Measurements from ENCODE around the gene SYT6. TPM values are rescaled to one million over a fixed set of nuclear protein-coding genes. Genes with fewer than 3 reads are reported as not detected.

Gene SYT6
- polyA plus RNA-seq, 1 donor, result 2.3 TPM

- DNase-seq, result no peak
Observed at GRCh38 chr1:114093624-114094362, 59.9 kb downstream of the SYT6 start.

DNA sequence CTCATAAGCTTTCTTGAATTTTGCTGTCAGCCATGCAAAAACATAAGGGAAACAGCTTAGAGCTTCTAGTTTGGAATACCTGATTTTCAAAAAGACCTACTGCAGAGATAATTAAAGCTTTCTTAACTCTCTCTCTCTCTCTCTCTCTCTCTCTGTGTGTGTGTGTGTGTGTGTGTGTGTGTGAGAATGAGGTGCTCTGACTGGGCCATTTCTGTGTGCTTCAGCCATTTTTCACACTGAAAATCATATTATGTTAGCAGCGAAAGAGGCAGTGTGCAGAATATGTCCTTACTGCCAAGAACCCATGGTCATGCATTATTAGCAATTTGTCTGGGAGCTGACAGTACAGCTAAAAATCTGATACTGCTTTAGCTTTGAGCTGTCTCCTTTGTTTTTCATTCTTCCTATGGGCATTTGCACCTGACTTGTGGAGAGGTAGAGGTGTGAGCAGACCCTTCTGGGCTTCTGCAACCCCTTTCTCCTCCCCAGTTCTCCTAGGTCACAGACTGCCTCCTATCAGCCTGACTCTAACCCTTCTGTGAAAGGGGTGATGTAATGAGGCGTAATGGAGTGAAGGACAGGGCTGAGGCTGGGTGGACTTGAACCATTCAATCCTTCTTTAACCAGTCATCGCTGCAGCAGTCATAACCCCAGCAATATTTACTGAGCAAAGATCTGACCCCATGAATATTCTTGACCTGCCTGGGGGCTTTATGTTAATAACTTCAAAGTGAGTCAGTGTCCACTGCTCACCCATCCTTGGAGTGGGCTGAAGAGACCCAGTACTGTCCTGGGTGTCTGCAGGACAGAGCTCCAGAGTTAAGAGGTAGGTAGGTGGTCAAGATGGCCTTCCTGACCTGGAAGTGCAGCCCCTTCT is 61.2 kb downstream of the SYT6 start:
- no peak for DNase-seq

GRCh38 chr1:114091711-114092110 is 62.0 kb downstream of the SYT6 start:
- DNase-seq, result no peak

- DNase-seq, result no peak
Observed at GRCh38 chr1:114090738-114091505, 62.7 kb downstream of the SYT6 start.

DNA sequence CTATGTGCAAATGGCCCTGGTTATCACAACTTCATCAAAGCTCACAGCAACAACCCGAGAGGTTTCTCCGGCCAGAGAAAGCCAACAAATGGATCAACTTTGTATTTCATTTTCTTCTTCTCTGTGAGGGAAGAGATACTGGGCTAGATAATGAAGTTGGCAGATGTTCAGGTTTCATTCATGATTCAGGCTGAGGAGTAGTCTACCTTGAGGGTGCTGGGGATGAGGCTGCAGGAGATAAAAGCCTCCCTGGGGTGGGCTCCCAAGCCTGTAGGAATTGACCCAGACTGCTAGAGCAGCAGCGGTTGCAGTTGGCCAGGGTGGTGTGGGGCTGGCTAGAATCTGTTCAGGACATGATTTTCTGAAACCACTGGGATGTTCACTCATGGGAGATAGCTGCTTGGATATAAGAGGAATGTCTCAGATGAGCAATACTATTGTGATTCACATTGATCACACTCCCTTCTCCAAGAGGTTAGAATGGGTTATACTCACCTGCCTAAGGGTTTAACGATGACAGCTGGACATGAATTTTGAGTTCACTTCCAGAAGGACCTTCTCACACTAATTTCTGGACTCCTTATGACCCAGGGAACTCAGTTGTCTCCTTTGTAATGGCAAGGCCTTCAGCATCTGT is 64.0 kb downstream of the SYT6 start:
- no peak for DNase-seq

- DNase-seq, result no peak
Observed at GRCh38 chr1:114088392-114089299, 65.0 kb downstream of the SYT6 start.

DNA sequence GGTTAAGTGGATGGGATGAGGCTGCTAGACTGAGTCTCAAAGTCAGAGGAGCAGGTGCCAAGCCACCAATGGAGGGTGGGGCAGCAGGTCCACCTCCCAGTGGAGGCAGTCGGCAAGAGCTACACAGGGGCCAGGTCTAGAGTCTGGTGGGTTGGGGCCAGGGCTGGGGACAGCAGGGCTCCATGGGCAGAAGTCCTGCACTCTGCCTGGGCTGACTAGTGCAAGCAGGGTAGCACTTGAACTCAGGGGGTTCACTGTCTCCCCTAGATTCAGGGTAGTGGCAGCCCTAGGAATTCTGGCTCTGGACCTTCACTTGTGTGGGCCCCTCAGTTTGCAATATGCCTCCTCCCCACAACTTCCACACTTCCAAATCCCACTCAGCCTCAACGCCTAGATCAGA is 66.2 kb downstream of the SYT6 start:
- no peak for DNase-seq

DNA sequence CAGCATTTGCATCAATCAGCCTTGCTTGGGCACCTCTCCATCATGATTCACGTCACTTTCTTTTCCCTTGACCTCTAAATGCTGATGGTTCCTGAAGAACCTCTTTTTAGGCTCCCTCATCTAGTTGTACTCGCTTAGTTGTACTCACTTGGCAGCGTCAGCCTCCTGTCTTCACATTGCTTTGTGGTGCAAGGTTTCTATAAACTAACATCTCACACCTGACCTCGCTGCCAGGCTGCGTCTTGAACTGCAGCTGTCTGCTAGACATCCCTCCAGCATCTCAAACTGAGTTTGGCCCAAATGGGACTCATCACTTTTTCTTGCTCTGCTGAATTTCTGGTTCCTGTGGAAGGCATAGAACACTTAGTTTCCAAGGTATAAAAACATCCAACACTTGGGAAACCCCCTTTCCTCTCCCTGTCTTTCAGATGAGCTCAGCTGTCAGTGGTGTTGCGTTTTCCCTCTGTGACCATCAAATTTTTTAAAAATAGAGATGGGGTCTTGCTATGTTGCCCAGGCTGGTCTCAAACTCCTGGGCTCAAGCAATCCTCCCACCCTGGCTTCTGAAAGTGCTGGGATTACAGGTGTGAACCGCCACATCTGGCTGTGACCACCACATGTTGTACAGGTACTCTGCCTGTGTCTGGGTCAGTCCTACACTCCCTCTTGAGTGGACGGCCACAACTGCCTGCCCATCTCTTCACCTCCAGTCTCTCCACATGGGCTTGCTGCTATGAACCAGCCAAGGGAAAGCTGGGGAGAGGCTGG is 66.9 kb downstream of the SYT6 start:
- DNase-seq, result no peak

GRCh38 chr1:114082867-114083585 is 70.6 kb downstream of the SYT6 start:
- no peak for DNase-seq

DNA sequence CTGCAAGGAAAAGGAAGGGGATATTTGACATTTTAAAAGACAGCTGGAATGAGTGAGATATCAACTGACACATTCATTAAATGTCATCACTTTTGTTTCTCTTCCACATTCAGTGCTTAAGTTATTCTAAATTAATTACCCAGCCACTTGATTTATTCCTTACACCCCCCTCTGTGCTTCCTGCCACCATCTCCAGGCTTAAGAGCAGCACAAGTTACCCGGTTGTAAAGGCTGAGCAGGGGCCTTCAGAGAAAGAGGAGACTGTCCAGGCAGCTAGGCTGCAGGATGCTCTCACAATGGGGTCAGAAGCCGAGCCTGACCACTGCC is 71.4 kb downstream of the SYT6 start:
- no peak for DNase-seq

GRCh38 chr1:114081437-114082303 is 72.0 kb downstream of the SYT6 start:
- no peak for DNase-seq

DNA sequence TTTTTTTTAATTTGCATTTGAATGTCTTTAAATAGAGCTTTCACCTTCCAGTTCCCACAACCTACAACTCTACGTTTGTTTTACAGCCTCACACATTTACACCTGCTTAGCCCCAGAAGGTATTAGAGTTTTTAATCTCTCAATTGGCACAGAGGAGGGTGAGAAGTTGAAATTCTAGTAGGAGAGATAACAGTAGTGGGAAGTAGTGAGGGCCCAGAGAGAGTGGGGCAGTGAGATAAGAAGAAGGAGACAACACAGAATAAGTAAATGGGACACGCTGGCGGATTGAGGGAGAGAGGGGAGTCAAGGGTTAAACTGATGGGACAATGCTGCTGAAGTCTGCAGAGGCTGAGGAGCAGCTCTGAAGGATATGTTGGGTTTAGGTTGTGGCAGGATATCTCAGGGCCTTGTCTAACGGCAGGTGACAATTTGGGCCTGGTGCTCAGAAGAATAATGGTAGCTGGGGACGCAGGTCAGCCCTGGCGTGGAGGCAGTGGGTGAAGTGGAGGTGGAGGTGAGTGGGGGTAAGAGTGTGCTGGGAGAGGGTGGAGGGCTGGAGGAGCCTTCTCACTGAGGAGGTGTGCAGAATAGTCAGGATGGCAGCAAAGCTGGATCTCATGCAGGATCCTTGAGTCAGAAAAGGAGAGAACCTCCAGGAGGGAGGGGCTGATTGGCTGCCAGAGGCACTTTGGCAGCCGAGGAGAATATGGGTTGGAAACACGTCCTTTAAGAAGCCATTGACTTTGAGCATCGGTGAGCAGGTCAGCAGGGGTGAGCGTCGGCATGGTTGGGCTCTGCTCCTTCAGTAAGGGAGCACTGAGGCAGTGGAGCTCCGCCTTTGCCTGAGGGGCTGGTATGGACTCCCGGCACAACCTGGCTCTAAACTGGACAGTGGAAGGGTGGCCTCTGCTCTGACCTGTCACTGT is 72.9 kb downstream of the SYT6 start:
- no peak for DNase-seq

DNA sequence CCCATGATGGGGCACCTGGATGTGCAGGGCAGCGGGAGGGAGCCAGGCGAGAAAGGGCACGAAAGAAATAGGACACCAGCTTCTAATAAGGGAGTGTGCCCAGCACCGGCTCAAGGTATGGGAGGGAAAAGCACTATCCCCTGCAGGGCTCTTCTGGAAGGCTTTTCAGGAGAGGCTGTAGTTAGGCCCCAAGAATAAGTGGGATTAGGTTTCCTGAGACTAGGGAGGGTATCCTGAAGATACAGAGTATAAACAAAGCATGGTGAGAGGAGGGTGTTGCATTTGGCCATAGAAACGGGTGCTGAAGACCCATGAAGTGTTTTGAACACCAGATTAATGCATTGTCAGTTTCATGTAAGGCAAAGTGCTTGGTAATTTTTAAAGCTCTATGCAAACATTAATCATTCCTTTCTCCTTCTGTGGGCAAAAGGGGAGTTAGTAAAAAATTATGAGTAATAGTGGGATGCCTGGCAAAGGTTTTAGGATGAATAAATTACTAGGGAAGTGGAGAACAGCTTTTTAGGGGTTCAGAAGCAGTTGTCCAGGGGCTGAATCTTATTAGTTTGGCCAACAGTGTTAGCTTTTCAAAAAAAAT is 74.0 kb downstream of the SYT6 start:
- no peak for DNase-seq

DNA sequence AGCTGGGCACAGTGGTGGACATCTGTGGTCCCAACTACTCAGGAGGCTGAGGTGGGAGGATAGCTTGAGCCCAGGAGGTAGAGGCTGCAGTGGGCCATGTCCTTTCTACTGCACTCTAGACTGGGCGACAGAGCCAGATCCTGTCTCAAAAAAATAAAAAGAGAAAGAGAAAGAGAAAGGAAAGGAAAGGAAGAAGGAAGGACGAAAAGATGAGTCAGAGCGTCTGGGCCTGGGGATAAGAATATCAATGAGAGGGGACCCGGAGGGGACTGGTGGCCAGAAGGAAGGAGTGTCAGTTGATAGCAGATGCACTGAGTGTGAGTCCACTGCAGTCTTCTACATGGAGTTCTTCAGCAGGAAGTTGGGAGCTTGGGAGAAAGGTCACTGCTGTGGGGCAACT is 75.6 kb downstream of the SYT6 start:
- no peak for DNase-seq

DNA sequence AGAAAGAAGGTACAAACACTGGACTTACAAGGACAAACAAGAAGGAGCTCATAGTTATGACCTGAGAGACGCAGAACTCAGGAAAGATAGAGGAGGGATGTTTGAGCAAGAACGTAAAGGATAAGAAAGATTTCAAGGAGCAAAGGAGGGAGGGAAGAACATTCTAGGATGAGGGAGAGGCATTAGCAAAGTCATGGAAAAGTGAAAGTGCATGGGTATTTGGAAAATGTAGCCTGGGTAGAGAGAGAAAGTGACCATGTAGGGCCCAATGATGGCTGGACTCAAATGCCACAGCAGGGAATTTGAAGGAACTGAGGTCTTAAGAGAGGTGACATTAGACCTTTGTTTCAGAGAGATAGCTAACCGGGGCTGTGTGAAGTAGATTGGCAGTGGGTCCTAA is 76.5 kb downstream of the SYT6 start:
- DNase-seq, result no peak

DNA sequence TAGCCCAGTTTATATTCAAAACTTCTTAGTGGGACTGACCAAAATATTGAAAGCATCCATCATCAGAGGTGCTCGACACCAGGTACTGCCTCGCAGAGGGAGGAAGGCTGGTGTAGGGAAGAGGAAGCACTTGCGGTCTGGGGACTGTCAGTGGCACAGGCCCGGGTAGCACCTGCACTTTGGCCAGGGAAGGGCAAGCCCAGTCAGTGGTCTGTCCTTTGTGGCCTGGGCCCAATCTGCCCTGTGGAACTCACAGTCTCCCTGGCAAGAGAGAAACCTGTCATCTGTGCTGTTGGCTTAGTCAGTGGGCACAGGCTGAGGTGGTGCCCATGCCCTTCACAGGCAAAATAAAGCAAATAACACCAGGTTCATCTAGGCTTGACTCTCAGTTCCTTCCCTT is 77.4 kb downstream of the SYT6 start:
- no peak for DNase-seq

DNA sequence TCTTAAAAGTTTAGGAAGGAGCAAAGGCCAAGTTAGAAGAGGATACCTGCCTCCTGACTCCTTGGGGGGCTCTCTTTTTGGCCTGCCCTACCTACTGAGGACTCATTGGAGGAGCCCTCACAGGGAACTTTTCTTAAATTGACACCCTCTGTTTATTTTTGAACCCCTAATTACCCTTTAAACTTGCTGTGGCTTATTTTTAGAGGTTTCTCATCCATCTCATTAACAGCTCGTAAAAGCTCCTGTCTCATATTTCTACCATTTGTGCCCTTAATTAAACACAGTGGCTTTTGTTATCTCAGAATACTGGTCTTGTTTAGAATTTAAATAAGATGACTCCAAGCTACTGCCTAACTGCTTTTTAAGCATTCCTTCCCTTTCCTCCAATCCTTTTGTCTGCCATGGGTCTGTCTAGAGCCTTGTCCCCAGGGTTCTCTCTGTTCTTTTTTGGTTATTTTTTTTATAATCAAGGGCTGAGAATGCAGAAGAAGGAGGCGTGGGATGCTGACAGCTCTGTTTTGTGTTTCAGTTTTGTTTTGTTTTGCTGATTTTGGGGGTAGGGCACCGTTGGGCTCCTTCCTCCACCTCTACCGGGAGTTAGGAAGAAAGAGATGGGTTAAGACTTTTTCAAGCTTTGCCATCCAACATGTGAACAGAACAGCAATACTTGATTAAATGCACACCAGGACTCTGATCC is 78.0 kb downstream of the SYT6 start:
- DNase-seq, result no peak

Measured in left kidney (tissue), 2 donors.